ENCODE results near the gene NELFCD.

DNA sequence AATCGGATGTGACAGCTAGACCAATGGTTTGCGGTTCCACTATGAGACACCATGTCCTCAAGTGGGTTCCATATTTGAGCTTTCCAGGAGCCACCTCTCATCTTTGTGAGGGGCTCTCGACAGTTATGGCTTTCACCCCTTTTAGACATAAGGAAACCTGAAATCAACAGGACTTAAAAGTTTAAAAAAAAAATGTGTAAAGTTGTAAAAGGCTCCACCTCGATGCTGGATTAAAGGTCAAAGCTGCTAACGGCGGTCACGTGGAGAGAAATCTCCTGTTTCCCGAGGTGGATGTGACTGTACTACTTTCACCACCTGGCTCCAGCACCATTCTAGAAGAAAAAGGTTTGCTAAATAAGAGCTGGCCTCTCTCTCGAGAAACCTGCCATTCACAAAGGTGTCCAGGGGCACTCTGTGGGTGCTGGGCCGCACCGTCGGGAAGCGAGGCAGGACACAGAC is 50.5 kb downstream of the NELFCD start:
- no peak for TF ChIP-seq CTCF (IDR thresholded peaks at IDR 0.05; ENCODE audit: insufficient read depth, low read length)
- TF ChIP-seq REST (IDR thresholded peaks at IDR 0.05; ENCODE audit: insufficient replicate concordance, low read depth) = no peak
